SK-N-SH (cell line): ENCODE results near the gene CRYBG1. TPM values are rescaled to one million over a fixed set of nuclear protein-coding genes. Genes with fewer than 3 reads are reported as not detected.
"Not testable (repeated sequence)": the region's sequence is repeated elsewhere in the genome, so short reads cannot be mapped to it uniquely, and the experiment has no call there.

Source experiments
- CTCF ChIA-PET: fragments of 300-600, 350-600 bp; formaldehyde crosslinking; extraction: SDS; loops from one replicate; lab custom pipeline; 2021; lab: Yijun Ruan, JAX
- POLR2A ChIA-PET: fragments of 350-600 bp; sonication (Branson Sonifier 250); formaldehyde crosslinking; extraction: SDS; loops from one replicate; lab custom pipeline; 2020; ENCODE audit warnings: antibody characterized with exemption, inconsistent platforms; lab: Yijun Ruan, JAX
- DNase-seq: peaks from one replicate; pipeline ENCODE4 v3.0.0; 2012
- H2AFZ ChIP-seq: fragments of 200-600 bp; sonication (generic); 2 replicates; pipeline ENCODE4 v1.8.1; 2016; ENCODE audit warnings: antibody characterized with exemption, mild to moderate bottlenecking, low read depth
- H3F3A ChIP-seq: fragments of 200-600 bp; sonication (generic); replicated peaks from 2 replicates; pipeline ENCODE3; 2016; ENCODE audit warnings: antibody characterized with exemption, mild to moderate bottlenecking; ENCODE audit not compliant: insufficient read depth
- H3K27ac ChIP-seq, 2 experiments: fragments of 200-500 bp in 1 of 2; fragments of 200-600 bp in 1 of 2; sonication (Bioruptor generic) in 1 of 2; sonication (generic), shearing (Covaris generic) in 1 of 2; 2 replicates each; pipeline versions ENCODE4 v1.5.1 to v1.6.1; 2014 to 2016; ENCODE audit warnings: low read depth in 2 of 2, inconsistent platforms in 1 of 2, low read length in 1 of 2, mild to moderate bottlenecking in 1 of 2, mixed read lengths in 1 of 2
- H3K27me3 ChIP-seq: fragments of 200-600 bp; sonication (generic), shearing (Covaris generic); 2 replicates; pipeline ENCODE4 v1.6.1; 2016; ENCODE audit warnings: mixed run types; ENCODE audit not compliant: insufficient read depth
- H3K36me3 ChIP-seq, 2 experiments: fragments of 200-500 bp in 1 of 2; fragments of 200-600 bp in 1 of 2; sonication (Bioruptor generic) in 1 of 2; sonication (generic) in 1 of 2; replicated peaks in 1 of 2; 2 replicates each; pipeline versions ENCODE3 to v1.5.1; 2014 to 2016; ENCODE audit warnings: low read length in 1 of 2, mild to moderate bottlenecking in 1 of 2; ENCODE audit not compliant: insufficient read depth in 2 of 2, control insufficient read depth in 1 of 2
- H3K4me1 ChIP-seq, 2 experiments: fragments of 200-500 bp in 1 of 2; fragments of 200-600 bp in 1 of 2; sonication (Bioruptor generic) in 1 of 2; sonication (generic), shearing (Covaris generic) in 1 of 2; 2 replicates each; pipeline versions ENCODE4 v1.5.1 to v1.6.1; 2014 to 2016; ENCODE audit warnings: low read depth in 1 of 2, low read length in 1 of 2, mixed run types in 1 of 2; ENCODE audit not compliant: insufficient read depth in 2 of 2, control insufficient read depth in 1 of 2
- H3K4me2 ChIP-seq: fragments of 200-600 bp; sonication (generic), shearing (Covaris generic); 2 replicates; pipeline ENCODE4 v1.6.1; 2017; ENCODE audit warnings: mixed run types
- H3K4me3 ChIP-seq, 2 experiments: fragments of 200-500 bp in 1 of 2; fragments of 200-600 bp in 1 of 2; sonication (Bioruptor generic) in 1 of 2; sonication (generic), shearing (Covaris generic) in 1 of 2; 2 replicates each; pipeline versions ENCODE4 v1.5.1 to v1.8.1; 2014 to 2016; ENCODE audit warnings: low read depth in 2 of 2, inconsistent platforms in 1 of 2, low read length in 1 of 2, mild to moderate bottlenecking in 1 of 2, mixed read lengths in 1 of 2, moderate library complexity in 1 of 2
- H3K79me2 ChIP-seq: fragments of 200-600 bp; sonication (generic); 2 replicates; pipeline ENCODE4 v1.8.1; 2017; ENCODE audit warnings: mild to moderate bottlenecking; ENCODE audit not compliant: insufficient read depth
- H3K9ac ChIP-seq: fragments of 200-600 bp; sonication (generic); 2 replicates; pipeline ENCODE4 v1.6.1; 2017; ENCODE audit warnings: mixed run types
- H3K9me2 ChIP-seq: fragments of 200-600 bp; sonication (generic); 2 replicates; pipeline ENCODE4 v1.6.1; 2017; ENCODE audit warnings: mixed run types
- H3K9me3 ChIP-seq: fragments of 200-600 bp; sonication (generic); 2 replicates; pipeline ENCODE4 v1.6.1; 2017; ENCODE audit warnings: mixed run types, mild to moderate bottlenecking, moderate library complexity
- H4K20me1 ChIP-seq: fragments of 200-600 bp; sonication (generic); 2 replicates; pipeline ENCODE4 v1.6.1; 2017; ENCODE audit warnings: mild to moderate bottlenecking, mixed run types; ENCODE audit not compliant: insufficient read depth
- CHD2 ChIP-seq: fragments of 150-350 bp; IDR thresholded peaks from 2 replicates; pipeline ENCODE4 v1.6.1; 2018; ENCODE audit warnings: low read length; ENCODE audit not compliant: partially characterized antibody
- EP300 ChIP-seq, 2 experiments: IDR thresholded peaks; 2 replicates each; pipeline versions ENCODE4 v1.4.0 to v1.6.1; 2012; ENCODE audit warnings: borderline replicate concordance in 1 of 2, low read depth in 1 of 2, low read length in 1 of 2
- FOXJ3 ChIP-seq: sonication (generic); formaldehyde crosslinking; IDR thresholded peaks from 2 replicates; pipeline ENCODE4 v1.5.1; 2020; ENCODE audit warnings: mild to moderate bottlenecking, missing genetic modification reagents
- FOXM1 ChIP-seq: IDR thresholded peaks from 2 replicates; pipeline ENCODE4 v1.4.0; 2012; ENCODE audit warnings: low read depth, mild to moderate bottlenecking
- GATA2 ChIP-seq: sonication (generic); formaldehyde crosslinking; IDR thresholded peaks from 2 replicates; pipeline ENCODE4 v1.5.0; 2020; ENCODE audit warnings: mild to moderate bottlenecking, missing genetic modification reagents
- MEF2A ChIP-seq: IDR thresholded peaks from 2 replicates; pipeline ENCODE4 v1.4.0; 2012; ENCODE audit warnings: low read depth, borderline replicate concordance
- POLR2AphosphoS5 ChIP-seq: IDR thresholded peaks from 2 replicates; pipeline ENCODE4 v1.6.1; 2012; ENCODE audit warnings: low read depth, low read length
- RFX5 ChIP-seq: IDR thresholded peaks from 2 replicates; pipeline ENCODE4 v1.6.1; 2012; ENCODE audit warnings: mild to moderate bottlenecking, improper control_type of control experiment, low read length
- RXRA ChIP-seq: IDR thresholded peaks from 2 replicates; pipeline ENCODE4 v1.4.0; 2012; ENCODE audit warnings: low read depth, mild to moderate bottlenecking, borderline replicate concordance
- TAF1 ChIP-seq: IDR thresholded peaks from 2 replicates; pipeline ENCODE4 v1.6.1; 2012; ENCODE audit warnings: low read depth, mild to moderate bottlenecking, low read length, moderate library complexity, borderline replicate concordance
- TCF12 ChIP-seq: IDR thresholded peaks from 2 replicates; pipeline ENCODE4 v1.4.0; 2012
- YY1 ChIP-seq: IDR thresholded peaks from 2 replicates; pipeline ENCODE4 v1.4.0; 2012; ENCODE audit warnings: low read depth, mild to moderate bottlenecking
- WGBS: methylation state at CpG from one replicate; pipeline ENCODE4 v1.1.6; 2017; ENCODE audit warnings: low lambda C conversion rate; 5-methylcytosine and 5-hydroxymethylcytosine counted together
- polyA plus RNA-seq, 3 experiments: library from polyadenylated mRNA; depleted of rRNA; stranded (reverse); fragments of >200 nt; gene quantifications; 2 replicates each; pipeline ENCODE4 v1.2.3, GENCODE V29; 2012
- TF ChIP-seq, protein P1 (sequence below): IDR thresholded peaks from 2 replicates; pipeline ENCODE4 v1.4.0; 2012; ENCODE audit warnings: low read depth, borderline replicate concordance
- TF ChIP-seq, protein P2 (sequence below): IDR thresholded peaks from 2 replicates; pipeline ENCODE4 v1.4.0; 2012; ENCODE audit warnings: low read depth
- TF ChIP-seq, protein P3 (sequence below): IDR thresholded peaks from 2 replicates; pipeline ENCODE4; 2012
- TF ChIP-seq, protein P4 (sequence below): IDR thresholded peaks from 2 replicates; pipeline ENCODE4 v1.4.0; 2012; ENCODE audit warnings: low read depth, borderline replicate concordance
- TF ChIP-seq, protein P5 (sequence below): fragments of 150-350 bp; IDR thresholded peaks from 2 replicates; pipeline ENCODE4 v1.6.1; 2017; ENCODE audit warnings: antibody characterized with exemption, low read length, low read depth, borderline replicate concordance
- TF ChIP-seq, protein P6 (sequence below): fragments of 200-600 bp; sonication (generic); IDR thresholded peaks from 2 replicates; pipeline ENCODE4 v1.6.1; 2017; ENCODE audit warnings: antibody characterized with exemption, mild to moderate bottlenecking, moderate library complexity

The CRYBG1 gene
- polyA plus RNA-seq, 1 of the 3 experiments (the other 2 are of a cell fraction) = 13.8 TPM

DNA sequence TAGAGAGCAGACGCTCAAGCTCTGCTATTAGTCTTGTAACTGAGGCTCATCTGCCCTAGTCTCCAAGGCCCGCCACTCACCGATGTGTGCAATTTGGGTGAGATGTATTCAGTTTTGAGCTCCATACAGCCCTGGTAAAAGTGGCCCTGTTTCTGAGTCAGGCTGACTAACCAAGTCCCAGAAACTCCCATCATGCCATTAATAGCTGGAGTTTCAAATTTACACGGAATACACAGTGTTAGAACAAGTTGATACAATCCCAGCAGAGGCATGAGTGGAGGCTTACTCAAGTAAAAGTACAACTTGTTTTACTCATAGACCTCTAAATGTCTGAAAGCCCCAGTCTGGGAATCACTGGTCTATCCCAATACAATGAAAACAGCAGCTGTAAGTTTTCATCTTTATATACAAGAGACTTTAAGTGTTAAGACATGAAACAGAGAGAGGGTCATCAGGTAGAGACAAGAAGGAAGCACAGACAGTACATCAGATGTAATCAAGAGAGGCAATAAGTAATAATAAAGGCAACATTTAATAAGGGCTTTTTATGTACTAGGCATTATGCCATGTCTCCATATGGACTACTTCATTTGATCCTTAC is 226.4 kb downstream of the CRYBG1 start:
- no peak for DNase-seq
- H3K27me3 ChIP-seq = no peaks in the 10 kb centered on the region
- H3K9me3 ChIP-seq = no peaks in the 10 kb centered on the region
- H3K27ac ChIP-seq = no peak overlapping the region
- no peak overlapping the region for H2AFZ ChIP-seq
- H3K79me2 ChIP-seq = no peaks in the 10 kb centered on the region
- no peaks in the 10 kb centered on the region for H3K9me2 ChIP-seq
- POLR2A ChIA-PET = no interaction called here
- CTCF ChIA-PET = interaction anchor here (1.5 to 3.5 kb wide), 3 partner anchors 20 to 392 kb away, joined by 7 to 18 read pairs (median 7); no protein-coding TSS in a partner anchor
- H3K4me3 ChIP-seq = no peak overlapping the region
- no peaks in the 10 kb centered on the region for H3K4me1 ChIP-seq
- H4K20me1 ChIP-seq = no peaks in the 10 kb centered on the region
- no peak for TF ChIP-seq RFX5
- TF ChIP-seq, protein P1, sequence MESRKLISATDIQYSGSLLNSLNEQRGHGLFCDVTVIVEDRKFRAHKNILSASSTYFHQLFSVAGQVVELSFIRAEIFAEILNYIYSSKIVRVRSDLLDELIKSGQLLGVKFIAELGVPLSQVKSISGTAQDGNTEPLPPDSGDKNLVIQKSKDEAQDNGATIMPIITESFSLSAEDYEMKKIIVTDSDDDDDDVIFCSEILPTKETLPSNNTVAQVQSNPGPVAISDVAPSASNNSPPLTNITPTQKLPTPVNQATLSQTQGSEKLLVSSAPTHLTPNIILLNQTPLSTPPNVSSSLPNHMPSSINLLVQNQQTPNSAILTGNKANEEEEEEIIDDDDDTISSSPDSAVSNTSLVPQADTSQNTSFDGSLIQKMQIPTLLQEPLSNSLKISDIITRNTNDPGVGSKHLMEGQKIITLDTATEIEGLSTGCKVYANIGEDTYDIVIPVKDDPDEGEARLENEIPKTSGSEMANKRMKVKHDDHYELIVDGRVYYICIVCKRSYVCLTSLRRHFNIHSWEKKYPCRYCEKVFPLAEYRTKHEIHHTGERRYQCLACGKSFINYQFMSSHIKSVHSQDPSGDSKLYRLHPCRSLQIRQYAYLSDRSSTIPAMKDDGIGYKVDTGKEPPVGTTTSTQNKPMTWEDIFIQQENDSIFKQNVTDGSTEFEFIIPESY = no peak
- TF ChIP-seq TCF12 = no peak
- TF ChIP-seq MEF2A = no peak
- no peak for TF ChIP-seq FOXM1
- no peak for TF ChIP-seq RXRA
- no peak for TF ChIP-seq POLR2AphosphoS5
- no peak for TF ChIP-seq YY1
- TF ChIP-seq EP300 (IDR thresholded peaks at IDR 0.05; ENCODE audit: borderline replicate concordance in 1 of 2, low read depth in 1 of 2, low read length in 1 of 2) = no peak
- TF ChIP-seq, protein P2, sequence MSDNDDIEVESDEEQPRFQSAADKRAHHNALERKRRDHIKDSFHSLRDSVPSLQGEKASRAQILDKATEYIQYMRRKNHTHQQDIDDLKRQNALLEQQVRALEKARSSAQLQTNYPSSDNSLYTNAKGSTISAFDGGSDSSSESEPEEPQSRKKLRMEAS = no peak
- TF ChIP-seq, protein P3, sequence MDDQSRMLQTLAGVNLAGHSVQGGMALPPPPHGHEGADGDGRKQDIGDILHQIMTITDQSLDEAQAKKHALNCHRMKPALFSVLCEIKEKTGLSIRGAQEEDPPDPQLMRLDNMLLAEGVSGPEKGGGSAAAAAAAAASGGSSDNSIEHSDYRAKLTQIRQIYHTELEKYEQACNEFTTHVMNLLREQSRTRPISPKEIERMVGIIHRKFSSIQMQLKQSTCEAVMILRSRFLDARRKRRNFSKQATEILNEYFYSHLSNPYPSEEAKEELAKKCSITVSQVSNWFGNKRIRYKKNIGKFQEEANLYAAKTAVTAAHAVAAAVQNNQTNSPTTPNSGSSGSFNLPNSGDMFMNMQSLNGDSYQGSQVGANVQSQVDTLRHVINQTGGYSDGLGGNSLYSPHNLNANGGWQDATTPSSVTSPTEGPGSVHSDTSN = no peak
- no peak for TF ChIP-seq CHD2
- no peak for TF ChIP-seq GATA2 (CRISPR knock-in tag)
- no peak for TF ChIP-seq FOXJ3 (CRISPR knock-in tag)
- TF ChIP-seq, protein P4, sequence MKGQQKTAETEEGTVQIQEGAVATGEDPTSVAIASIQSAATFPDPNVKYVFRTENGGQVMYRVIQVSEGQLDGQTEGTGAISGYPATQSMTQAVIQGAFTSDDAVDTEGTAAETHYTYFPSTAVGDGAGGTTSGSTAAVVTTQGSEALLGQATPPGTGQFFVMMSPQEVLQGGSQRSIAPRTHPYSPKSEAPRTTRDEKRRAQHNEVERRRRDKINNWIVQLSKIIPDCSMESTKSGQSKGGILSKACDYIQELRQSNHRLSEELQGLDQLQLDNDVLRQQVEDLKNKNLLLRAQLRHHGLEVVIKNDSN = no peak
- TF ChIP-seq, protein P5, sequence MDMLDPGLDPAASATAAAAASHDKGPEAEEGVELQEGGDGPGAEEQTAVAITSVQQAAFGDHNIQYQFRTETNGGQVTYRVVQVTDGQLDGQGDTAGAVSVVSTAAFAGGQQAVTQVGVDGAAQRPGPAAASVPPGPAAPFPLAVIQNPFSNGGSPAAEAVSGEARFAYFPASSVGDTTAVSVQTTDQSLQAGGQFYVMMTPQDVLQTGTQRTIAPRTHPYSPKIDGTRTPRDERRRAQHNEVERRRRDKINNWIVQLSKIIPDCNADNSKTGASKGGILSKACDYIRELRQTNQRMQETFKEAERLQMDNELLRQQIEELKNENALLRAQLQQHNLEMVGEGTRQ = no peak
- no peak for TF ChIP-seq TAF1
- TF ChIP-seq, protein P6, sequence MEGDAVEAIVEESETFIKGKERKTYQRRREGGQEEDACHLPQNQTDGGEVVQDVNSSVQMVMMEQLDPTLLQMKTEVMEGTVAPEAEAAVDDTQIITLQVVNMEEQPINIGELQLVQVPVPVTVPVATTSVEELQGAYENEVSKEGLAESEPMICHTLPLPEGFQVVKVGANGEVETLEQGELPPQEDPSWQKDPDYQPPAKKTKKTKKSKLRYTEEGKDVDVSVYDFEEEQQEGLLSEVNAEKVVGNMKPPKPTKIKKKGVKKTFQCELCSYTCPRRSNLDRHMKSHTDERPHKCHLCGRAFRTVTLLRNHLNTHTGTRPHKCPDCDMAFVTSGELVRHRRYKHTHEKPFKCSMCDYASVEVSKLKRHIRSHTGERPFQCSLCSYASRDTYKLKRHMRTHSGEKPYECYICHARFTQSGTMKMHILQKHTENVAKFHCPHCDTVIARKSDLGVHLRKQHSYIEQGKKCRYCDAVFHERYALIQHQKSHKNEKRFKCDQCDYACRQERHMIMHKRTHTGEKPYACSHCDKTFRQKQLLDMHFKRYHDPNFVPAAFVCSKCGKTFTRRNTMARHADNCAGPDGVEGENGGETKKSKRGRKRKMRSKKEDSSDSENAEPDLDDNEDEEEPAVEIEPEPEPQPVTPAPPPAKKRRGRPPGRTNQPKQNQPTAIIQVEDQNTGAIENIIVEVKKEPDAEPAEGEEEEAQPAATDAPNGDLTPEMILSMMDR = no peak
- TF ChIP-seq, all 33 proteins: peak for 0
- H3K9ac ChIP-seq = no peak overlapping the region
- H3F3A ChIP-seq = peaks cover 18% of the 10 kb centered on the region
- H3K4me2 ChIP-seq = no peak overlapping the region
- H3K36me3 ChIP-seq = peaks cover 0 to 14% of the 10 kb centered on the region in 2 experiments
- 94% methylated on average over 4 of the region's 4 CpGs for WGBS

DNA sequence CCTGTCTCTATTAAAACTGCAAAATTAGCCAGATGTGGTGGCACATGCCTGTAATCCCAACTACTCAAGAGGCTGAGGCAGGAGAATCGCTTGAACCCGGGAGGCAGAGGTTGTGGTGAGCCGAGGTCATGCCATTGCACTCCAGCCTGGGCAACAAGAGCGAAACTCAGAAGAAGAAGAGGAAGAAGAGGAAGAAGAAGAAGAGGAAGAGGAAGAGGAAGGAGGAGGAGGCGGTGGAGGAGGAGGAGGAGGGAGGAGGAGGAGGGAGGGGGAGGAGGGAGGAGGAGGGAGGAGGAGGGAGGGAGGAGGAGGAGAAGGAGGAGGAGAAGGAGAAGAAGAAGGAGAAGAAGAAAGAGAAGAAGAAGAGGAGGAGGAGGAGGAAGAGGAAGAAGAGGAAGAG is 228.4 kb downstream of the CRYBG1 start:
- CTCF ChIA-PET = interaction anchor here (0.9 to 1.1 kb wide), 2 partner anchors 19 to 390 kb away, joined by 3 read pairs; no protein-coding TSS in a partner anchor
- H3K9me3 ChIP-seq, H3K27me3 ChIP-seq, H3K4me2 ChIP-seq, H2AFZ ChIP-seq, H3K36me3 ChIP-seq, DNase-seq, H3K27ac ChIP-seq, H3K79me2 ChIP-seq, H3K4me1 ChIP-seq, H3K9ac ChIP-seq, POLR2A ChIA-PET, H4K20me1 ChIP-seq, H3K9me2 ChIP-seq, H3K4me3 ChIP-seq: not testable (repeated sequence)
- peaks cover 18% of the 10 kb centered on the region for H3F3A ChIP-seq
- 78% methylated on average over 5 of the region's 5 CpGs for WGBS
